SW 1271 (cell line): ENCODE results near the gene KRTAP2-4.
"Not testable (repeated sequence)": the region's sequence is repeated elsewhere in the genome, so short reads cannot be mapped to it uniquely, and the experiment has no call there.

ENCODE experiments used
- DNase-seq, 2 experiments: peaks; one replicate each; lab custom pipeline; 2025; lab: John Stamatoyannopoulos, UW

KRTAP2-4 gene

DNA sequence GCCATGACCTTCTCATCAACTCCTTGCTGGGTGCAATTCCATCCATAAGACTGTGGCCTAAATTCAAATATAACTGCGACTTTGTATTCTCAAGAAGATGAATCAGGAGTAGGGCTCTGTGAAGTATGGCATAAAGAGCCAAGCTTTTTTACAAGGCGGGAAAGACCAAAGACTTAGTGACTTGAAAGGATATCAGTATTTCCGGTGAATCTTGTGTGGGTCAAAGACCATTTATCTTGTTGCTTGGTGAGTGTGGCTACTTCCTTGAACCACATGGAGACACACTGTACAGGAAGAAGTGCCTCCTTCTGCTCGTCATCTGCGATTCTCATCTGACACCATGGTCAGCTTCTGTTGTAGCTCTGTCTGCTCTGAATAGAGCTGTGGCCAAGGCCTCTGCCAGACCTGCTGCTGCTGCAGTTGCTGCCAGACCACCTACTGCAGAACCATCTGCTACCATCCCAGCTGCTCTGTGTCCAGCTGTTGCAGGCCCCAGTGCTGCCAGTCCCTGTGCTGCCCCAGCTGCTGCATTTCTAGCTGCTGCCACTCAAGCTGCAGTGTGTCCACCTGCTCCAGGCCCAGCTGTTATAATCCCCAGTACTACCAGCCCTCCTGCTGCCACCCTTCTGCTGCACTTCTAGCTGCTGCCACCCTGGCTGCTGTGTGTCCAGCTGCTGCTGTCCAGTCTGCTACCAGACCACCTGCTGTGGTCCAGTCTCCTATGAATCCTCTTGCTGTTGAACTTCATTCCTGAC, 6.1 kb upstream of the KRTAP2-4 start:
- no peak for DNase-seq

DNA sequence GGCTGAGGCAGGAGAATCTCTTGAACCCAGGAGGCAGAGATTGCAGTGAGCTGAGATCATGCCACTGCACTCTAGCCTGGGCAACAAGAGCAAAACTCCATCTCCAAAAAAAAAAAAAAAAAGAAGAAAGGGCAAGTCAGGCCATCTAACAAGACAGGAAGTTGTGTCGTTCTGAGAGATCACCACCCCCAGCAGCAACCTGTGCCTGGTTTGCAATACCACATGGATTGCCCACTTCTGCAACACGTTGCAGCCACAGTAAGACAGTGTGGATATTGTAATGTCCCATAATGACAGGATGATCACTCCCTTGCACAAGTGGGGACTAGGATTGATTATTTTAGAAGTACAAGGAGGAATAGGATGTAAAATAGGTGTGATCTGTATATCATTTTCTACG, 3.4 kb upstream of the KRTAP2-4 start:
- no peak for DNase-seq

DNA sequence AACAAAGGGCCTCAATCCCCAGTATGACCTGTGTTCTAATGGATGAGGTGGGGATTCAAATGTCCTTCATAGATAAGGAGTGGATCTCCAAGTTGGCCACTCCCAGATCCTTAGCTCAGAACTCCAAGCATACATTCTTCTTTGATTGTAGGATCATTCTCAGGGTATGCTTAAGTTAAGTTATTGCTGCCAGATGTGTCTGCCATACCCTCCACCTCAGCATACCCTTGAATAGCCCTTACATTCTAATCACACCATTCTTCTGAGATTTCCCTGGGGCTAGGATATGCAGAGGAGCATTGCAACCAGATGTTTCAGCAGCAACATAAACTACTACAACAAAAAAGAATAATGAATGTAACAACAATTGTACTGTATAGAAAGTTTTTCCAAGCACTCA, 1.6 kb upstream of the KRTAP2-4 start:
- DNase-seq: no peak

DNA sequence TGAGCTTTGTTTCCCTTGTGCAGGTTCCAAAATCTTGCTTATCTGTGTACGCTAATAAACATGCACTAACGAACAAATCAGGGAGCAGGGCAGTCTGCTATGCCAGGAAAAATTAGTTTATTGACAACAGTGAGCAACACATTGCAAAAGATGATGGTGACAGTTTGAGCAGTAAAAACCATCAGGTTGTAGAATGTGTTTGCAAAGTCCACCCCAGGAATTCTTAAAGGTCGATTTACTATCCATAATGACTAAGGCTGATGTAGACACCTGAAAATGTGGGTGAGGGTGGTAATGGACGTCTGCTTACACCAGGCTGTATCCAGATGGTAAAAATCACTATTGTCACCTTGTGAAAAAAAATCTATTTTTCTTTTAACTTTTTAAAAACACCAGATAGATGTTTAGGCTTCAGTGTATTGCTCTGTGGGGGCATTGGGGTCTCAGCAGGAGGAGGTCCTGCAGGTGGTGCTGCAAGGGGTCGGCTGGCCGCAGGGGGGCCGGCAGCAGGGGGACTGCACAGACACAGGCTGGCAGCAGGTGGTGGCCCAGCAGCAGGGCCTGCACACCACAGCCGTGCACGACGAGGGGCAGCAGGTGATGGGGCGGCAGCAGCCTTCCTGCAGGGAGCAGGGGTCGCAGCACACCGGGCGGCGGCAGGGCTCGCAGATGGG, 526 bp downstream of the KRTAP2-4 start:
- not testable (repeated sequence) for DNase-seq

DNA sequence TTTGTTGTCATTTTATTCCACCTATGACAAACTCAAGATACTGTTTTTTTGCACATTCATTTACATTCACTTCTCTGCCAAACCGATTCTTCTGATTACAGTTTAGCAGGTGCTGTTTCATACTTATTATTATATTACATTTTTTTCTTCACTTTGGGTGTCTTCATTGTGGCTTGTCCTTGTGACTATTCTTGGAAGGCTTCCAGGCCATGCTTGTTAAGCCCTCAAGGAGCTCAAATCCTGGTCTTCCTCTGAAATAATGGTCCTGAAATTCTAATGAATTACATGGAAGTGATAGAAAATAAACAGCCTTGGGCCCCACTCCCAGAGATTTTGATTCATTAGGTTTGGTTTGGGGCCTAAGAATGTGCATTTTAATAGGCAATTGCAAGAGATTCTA, 1.4 kb downstream of the KRTAP2-4 start:
- DNase-seq: no peak

DNA sequence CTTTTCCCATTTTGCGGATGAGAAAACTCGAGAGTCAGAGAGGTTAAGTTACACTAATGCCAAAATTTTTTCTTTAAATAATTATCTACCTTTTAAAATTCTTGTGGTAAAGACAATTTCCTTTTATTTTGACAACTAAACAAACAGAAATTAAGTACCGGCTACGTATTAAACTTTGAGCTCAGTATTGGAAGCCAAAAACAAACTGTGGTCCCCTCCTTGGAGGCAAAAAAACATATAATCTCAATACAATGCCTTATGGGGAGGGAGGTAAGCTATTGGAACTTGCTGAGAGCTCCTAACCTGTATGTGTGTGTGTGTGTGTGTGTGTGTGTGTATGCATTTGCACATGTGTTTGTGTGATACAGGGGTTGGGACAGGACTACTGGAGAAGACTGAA, 2.2 kb downstream of the KRTAP2-4 start:
- DNase-seq: no peak

DNA sequence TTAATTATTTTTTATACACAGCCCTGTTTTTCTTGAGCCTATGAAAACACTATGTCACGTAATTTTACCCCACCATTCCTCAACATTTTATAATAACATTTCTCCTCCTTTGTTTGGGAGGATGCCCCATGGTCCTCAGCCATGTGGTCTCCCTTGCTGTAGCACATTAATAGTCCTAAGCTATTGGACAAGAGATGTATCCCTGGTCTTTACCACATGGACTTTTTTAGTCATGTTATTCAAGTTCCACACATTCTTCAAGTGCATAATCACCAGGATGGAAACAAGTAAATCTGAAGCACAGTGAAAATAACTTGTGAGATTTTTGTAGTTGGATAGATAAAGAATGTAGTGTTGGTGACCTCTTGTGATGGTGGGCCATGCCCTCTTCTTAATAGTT, 3.7 kb downstream of the KRTAP2-4 start:
- peak; percentile 60 to 76 for DNase-seq

DNA sequence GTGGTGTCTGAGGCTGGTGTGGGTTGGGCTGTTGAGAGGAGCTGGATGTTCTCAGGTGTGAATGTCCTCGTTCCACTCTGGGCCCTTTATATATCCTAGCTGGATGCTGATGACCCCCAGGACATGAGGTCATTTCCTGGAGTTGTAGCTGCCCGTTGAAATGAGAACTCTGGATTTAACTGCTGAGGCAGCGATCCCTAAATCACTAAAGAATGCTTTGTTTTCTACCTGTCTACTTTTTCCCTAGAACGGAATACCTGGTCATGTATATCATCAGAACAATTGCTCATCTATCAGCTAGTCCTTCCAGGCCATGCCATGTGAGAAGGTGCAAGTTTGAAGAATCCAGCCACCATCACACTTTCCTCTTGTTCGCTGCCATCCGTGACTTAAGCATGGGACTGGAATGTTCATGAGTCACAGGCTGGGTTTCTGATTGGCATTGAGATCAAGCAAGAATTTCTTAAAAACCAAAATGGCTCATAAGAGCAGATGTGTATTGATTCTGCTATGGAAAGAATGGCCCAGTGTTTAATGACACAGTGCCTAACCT, 5.6 kb downstream of the KRTAP2-4 start, which contains the start of gene KRTAP2-3:
Gene KRTAP2-3 (minus strand): TSS at position 63 of the 553 bp plus-strand sequence. CDS start 64 bp downstream, outside the sequence.
- peak; percentile 70 to 84 for DNase-seq

DNA sequence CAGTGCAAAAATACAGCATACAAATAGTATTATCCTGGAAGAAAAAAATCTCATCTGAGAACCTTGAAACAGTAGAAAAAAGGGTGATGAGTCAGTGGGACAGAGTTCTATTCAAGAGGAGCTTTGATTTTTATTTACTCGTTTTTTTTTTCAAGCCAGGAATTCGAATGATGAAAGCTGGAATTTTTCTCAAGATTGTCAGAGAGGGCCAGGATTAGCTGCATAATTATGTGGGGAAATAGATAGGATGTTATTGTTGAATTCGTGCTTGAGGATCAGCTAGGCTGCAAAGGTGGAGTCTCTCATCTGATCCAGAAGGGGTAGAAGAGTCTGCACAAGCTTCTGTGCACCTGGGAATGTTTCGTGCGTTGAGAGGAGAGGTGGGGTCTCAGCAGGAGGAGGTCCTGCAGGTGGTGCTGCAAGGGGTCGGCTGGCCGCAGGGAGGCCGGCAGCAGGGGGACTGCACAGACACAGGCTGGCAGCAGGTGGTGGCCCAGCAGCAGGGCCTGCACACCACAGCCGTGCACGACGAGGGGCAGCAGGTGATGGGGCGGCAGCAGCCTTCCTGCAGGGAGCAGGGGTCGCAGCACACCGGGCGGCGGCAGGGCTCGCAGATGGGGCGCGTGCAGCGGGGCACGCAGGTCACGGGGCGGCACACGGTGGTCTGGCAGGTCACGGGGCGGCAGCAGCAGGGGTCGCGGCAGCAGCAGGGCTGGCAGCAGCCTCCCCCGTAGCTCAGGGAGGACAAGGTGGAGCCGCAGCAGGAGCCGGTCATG, 6.2 kb downstream of the KRTAP2-4 start:
- DNase-seq: peak; percentile 47 to 68

DNA sequence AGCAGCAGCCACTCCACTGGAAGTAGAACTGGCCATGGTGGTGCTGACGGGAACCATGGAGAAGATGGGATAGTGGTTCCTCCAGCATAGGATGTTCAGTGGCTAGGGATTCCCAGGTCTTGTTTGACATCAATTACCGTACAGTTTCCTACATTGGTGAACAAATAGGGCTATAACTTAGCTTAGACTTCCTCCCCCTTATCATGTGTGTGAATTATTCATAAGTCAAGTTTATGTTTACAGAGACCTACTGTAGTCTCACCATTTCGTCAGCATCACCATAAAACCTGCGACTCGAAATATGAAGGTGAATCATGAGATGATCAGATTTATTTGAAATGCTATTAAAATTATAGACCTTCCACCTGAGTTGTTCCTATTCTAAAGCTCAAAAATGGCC, 6.9 kb downstream of the KRTAP2-4 start:
- no peak for DNase-seq

DNA sequence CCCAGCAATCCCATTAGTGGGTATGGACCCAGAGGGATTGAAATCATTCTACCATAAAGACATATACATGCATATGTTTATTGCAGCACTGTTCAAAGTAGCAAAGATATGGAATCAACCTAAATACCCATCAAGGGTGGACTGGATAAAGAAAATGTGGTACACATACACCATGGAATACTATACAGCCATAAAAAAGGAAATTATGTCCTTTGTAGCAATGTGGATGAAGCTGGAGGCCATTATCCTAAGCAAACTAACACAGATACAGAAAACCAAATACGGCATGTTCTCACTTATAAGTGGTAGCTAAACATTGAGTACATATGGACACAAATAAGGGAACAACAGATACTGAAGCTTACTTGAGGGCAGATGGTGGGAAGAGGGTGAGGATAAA, 8.1 kb downstream of the KRTAP2-4 start:
- no peak for DNase-seq

DNA sequence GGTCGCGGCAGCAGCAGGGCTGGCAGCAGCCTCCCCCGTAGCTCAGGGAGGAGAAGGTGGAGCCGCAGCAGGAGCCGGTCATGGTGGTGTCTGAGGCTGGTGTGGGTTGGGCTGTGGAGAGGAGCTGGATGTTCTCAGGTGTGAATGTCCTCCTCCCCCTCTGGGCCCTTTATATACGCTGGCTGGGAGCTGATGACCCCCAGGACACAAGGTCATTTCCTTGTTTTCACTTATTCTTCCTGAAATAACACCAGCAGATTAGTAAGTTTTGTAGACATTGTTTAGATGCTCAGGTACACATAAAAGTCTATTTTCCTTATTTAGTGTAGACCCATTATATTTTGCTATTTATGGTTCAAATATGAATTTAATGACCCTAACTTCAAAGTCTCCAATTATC, 10.5 kb downstream of the KRTAP2-4 start, which contains the start of gene KRTAP2-2:
Gene KRTAP2-2 (minus strand): TSS at position 101 of the 400 bp plus-strand sequence. CDS start 19 bp downstream, at position 82.
- not testable (repeated sequence) for DNase-seq

DNA sequence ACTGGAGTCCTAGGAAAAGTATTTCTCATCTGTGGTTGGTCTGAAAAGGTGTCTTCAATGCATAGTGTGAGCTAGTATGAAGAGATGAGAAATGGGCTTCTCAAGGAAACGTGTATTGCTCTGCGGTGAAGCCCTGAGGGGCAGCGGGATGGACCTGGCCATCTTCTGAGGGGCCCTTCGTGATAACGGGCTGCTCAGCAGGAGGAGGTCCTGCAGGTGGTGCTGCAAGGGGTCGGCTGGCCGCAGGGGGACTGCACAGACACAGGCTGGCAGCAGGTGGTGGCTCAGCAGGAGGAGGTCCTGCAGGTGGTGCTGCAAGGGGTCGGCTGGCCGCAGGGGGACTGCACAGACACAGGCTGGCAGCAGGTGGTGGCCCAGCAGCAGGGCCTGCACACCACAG, 11.1 kb downstream of the KRTAP2-4 start:
- DNase-seq: not testable (repeated sequence)

DNA sequence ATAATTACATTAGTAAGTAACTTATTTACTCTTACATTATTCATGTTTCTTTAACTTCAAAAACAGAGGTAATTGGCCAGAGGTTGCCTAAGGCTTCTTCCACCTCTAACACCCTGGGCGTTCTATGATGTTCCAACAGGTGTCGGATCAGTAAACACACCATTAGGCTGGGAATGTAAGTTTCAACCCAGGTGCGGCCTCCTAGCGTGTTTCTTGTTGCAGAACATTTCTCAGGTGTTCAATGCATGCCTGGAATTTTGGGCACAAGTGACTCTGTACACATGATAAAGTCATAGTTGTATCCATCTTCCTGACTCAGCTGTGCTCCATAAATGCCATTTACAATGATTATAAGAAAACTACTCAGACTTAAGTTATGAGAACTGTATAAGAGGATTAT, 11.7 kb downstream of the KRTAP2-4 start:
- no peak for DNase-seq

DNA sequence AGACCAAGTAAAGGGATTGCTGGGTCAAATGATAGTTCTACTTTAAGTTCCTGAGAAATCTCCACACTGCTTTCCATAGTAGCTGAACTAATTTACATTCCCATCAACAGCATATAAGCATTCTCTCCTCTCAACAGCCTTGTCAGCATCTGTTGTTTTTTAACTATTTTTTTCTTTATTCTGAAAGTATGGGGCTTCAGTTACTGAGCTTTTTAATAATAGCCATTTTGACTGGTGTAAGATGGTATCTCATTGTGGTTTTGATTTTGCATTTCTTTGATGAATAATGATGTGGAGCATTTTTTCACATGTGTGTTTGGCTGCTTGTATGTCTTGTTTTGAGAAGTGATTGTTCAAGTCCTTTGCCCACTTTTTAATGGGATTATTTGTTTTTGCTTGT, 13.1 kb downstream of the KRTAP2-4 start:
- no peak for DNase-seq

DNA sequence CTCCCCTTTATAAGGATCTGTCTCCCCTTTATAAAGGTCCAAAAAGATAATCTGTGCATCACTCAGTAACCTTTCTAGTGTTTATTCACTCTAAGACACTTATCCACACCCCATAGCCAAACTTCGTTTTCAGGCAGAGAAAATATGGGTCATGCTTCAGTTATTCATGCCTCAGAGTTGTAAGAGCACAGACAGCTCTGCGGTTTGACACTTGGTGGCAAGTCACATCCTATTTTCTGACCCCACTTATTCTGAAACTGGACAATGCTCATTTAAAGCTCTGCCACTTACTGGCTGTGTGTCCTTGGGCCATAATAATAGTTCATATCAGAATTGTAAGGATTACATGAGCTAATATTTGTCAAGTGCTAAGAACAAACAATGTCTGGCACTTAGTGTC, 16.6 kb downstream of the KRTAP2-4 start:
- DNase-seq: peak; percentile 25 to 67

DNA sequence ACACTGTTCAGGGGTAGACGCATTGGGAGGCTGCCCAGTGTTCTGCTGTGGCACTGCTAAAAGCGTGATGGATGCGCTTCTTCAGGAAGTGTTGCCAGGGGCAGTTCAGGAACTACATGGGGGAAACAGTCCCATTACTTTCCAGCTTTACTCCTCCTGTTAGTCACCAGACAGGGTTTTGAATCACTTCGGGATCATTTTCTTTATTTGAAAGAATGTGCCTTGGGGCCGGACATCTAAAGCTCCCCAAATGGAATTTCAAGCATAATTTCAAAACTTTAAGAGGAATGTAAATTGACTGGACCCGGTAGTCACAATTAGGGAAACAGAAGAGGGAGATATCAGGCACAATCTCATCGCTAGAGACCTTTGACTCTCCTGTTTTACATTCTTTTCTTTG, 17.2 kb downstream of the KRTAP2-4 start:
- DNase-seq: peak in 1 of 2 experiments; percentile 27

DNA sequence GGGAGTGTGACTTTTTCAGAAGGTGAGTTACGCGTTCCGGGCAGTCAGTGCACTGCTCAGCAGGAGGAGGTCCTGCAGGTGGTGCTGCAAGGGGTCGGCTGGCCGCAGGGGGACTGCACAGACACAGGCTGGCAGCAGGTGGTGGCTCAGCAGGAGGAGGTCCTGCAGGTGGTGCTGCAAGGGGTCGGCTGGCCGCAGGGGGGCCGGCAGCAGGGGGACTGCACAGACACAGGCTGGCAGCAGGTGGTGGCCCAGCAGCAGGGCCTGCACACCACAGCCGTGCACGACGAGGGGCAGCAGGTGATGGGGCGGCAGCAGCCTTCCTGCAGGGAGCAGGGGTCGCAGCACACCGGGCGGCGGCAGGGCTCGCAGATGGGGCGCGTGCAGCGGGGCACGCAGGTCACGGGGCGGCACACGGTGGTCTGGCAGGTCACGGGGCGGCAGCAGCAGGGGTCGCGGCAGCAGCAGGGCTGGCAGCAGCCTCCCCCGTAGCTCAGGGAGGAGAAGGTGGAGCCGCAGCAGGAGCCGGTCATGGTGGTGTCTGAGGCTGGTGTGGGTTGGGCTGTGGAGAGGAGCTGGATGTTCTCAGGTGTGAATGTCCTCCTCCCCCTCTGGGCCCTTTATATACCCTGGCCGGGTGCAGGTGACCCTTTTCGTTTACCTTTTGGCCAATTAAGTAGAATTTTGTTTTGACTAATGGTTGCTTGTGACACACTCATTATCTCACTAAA, 18.8 kb downstream of the KRTAP2-4 start, which contains the start of gene KRTAP2-1:
Gene KRTAP2-1 (minus strand): TSS at position 582 of the 731 bp plus-strand sequence. CDS start 49 bp downstream, at position 533.
- DNase-seq: not testable (repeated sequence)

DNA sequence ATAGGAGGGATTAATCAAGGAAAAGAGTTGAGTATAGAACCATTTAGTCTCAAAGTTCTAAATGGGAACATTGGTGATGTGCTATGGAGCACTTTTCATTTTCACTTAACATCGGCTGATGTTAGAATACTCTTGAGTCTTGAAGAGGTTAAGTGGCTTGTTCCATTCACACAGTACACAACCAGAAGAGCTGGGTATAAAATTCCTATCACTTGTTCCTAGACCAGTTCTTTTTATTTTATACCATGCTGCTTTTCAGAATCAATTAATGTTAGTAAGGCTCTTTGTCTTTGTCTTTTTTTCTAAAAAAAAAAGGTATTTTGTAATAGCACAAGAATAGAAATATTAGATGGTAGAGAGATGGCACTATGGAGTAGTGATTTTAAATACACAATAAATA, 22.7 kb downstream of the KRTAP2-4 start:
- no peak for DNase-seq

DNA sequence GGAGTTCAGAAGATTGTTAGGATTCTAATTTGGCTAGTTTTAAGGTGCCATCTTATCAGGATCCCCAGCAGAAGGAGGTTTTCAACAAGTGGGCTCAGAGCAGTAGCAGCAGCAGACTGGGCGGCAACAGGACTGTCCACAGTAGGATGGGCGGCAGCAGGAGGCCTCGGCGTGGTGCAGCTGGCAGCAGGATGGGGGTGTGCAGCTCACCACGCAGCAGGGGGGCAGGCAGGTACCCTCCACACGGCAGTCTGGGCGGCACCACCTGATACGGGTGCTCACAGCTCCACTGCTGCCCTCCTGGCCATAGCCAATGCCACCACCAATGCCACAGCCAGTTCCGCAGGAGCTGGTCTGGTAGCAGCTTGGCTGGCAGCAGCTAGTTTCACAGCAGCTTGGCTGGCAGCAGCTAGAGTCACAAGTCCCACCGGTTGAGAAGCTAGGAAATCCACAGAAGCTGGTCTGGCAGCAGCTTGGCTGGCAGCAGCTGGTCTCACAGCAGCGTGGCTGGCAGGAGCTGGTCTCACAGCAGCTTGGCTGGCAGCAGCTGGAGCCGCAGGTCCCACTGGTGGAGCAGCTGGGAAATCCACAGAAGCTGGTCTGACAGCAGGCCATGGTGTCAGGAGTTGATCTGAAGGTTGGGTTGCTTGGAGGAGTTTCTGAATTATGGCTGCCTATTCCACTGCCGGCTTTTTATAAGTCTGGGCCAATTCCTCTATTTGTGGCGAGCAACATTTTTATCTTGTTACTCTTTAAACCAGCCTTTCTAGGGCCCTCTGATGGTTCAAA, 24.7 kb downstream of the KRTAP2-4 start, which contains the start of gene KRTAP1-1:
Gene KRTAP1-1 (minus strand): TSS at position 668 of the 789 bp plus-strand sequence. CDS start 53 bp downstream, at position 615.
- DNase-seq: not testable (repeated sequence)
